Measurements from ENCODE around the gene MAN1A1. TPM values are rescaled to one million over a fixed set of nuclear protein-coding genes. Genes with fewer than 3 reads are reported as not detected.

Gene MAN1A1
- polyA plus RNA-seq, 1 experiment: 1.6 TPM

DNA sequence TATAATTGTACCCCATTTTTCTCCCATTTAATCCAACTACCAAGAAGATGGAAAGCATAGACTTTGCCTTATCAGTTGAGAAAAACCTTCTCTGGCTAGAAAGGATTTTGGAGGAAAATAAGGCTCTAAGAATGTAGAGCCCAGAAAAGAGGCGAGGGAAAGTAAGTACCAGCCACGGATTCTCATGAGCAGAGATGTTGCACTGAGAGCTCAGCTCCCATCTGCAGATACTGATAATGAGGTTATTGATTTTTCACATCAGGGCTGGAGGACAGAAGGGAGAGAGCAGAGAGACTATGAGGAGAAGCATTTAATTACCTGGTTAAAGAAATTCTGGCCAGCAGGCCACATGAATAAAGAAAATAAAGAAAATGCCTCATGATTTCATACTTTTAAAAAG, 166.7 kb downstream of the MAN1A1 start:
- Histone ChIP-seq H3K27me3 (ENCODE audit: control insufficient read depth, insufficient read depth, low read length) (no peaks in the 10 kb centered on the region), H3K4me3 (ENCODE audit: low read depth, low read length) (no peak overlapping the region), H3K36me3 (ENCODE audit: control insufficient read depth, insufficient read depth, low read length) (no peaks in the 10 kb centered on the region)
- CTCF ChIA-PET: no interaction called here
- POLR2A ChIA-PET: no interaction called here
- no peak for DNase-seq (ENCODE audit: low read depth)
- TF ChIP-seq, protein P1, sequence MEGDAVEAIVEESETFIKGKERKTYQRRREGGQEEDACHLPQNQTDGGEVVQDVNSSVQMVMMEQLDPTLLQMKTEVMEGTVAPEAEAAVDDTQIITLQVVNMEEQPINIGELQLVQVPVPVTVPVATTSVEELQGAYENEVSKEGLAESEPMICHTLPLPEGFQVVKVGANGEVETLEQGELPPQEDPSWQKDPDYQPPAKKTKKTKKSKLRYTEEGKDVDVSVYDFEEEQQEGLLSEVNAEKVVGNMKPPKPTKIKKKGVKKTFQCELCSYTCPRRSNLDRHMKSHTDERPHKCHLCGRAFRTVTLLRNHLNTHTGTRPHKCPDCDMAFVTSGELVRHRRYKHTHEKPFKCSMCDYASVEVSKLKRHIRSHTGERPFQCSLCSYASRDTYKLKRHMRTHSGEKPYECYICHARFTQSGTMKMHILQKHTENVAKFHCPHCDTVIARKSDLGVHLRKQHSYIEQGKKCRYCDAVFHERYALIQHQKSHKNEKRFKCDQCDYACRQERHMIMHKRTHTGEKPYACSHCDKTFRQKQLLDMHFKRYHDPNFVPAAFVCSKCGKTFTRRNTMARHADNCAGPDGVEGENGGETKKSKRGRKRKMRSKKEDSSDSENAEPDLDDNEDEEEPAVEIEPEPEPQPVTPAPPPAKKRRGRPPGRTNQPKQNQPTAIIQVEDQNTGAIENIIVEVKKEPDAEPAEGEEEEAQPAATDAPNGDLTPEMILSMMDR (IDR thresholded peaks at IDR 0.05; ENCODE audit: insufficient read depth, low read depth, low read length): no peak

DNA sequence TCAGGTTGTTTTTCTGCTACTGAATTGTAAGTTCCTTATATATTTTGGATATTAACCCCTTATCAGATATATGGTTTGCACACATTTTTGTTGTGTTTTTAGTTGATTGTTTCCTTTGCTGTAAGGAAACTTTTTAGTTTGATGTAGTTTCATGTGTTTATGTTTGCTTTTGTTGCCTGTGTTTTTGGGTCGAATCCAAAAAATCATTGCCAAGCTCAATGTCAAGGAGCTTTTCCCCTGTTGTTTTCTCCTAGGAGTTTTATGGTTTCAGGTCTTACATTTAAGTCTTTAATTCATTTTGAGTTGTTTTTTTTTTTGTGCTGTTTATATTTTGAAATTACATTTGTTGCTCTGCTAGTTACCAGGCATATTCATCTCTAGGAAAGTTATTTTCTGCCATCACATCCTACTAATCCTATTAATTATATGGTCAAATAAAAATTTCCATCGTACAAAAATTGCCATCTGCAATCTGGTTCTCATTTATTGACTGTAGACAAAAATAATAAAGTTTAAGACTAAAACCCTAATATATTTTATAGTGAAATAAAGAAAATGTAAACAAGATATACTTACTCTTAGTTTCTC, 167.3 kb downstream of the MAN1A1 start:
- Histone ChIP-seq H3K4me3 (ENCODE audit: low read depth, low read length) (no peak overlapping the region), H3K27me3 (ENCODE audit: control insufficient read depth, insufficient read depth, low read length) (no peaks in the 10 kb centered on the region), H3K36me3 (ENCODE audit: control insufficient read depth, insufficient read depth, low read length) (no peaks in the 10 kb centered on the region)
- ChIA-PET POLR2A (no interaction called here), CTCF (no interaction called here)
- TF ChIP-seq, protein P1 (IDR thresholded peaks at IDR 0.05; ENCODE audit: insufficient read depth, low read depth, low read length): no peak
- DNase-seq (ENCODE audit: low read depth): no peak

DNA sequence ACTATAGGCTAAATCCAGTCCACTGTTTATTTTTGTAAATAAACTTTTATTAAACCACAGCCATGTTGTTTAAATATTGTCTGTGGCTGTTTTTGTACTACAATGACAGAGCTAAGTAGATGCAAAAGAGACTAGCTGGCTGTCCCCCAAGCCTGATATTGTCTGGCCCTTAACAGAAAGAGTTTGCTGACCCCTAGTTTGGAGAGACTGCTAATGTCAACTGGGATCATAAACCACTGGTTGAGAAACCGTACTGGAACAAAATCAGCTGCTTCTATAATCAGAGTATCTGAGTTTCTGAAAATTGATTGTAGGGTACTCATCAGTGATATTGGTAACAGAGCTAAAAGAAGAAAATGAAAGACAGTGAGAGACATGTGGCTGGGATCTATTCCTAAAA, 168.5 kb downstream of the MAN1A1 start:
- H3K36me3 ChIP-seq (ENCODE audit: control insufficient read depth, insufficient read depth, low read length): no peaks in the 10 kb centered on the region
- no peak overlapping the region for H3K4me3 ChIP-seq (ENCODE audit: low read depth, low read length)
- no peaks in the 10 kb centered on the region for H3K27me3 ChIP-seq (ENCODE audit: control insufficient read depth, insufficient read depth, low read length)
- no peak for DNase-seq (ENCODE audit: low read depth)
- TF ChIP-seq, protein P1 (IDR thresholded peaks at IDR 0.05; ENCODE audit: insufficient read depth, low read depth, low read length): no peak
- ChIA-PET CTCF (interaction anchor here (0.6 to 1.0 kb wide), 2 partner anchors 61 to 582 kb away, joined by 3 read pairs; no protein-coding TSS in a partner anchor), POLR2A (no interaction called here)

DNA sequence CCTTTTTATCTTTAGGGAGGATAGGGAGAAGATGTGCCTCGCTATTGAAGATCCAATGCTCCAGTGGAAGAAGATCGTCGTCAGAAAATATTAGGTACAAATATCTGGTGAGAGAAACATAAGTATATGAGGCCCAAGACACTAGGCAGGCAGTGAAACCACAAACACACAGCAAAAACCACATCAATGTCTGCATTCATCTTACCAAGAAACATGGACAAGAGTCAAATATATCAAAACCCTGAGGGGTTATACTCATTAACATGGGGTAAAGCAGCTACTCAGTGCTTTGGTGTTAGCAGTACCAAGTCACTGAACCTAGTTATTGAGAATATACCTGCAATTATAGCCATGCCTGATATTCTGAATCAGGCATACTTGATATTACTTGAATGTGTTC, 169.7 kb downstream of the MAN1A1 start:
- TF ChIP-seq, protein P1 (IDR thresholded peaks at IDR 0.05; ENCODE audit: insufficient read depth, low read depth, low read length): no peak
- H3K27me3 ChIP-seq (ENCODE audit: control insufficient read depth, insufficient read depth, low read length): no peaks in the 10 kb centered on the region
- CTCF ChIA-PET: no interaction called here
- H3K4me3 ChIP-seq (ENCODE audit: low read depth, low read length): no peak overlapping the region
- POLR2A ChIA-PET: interaction anchor here (0.5 kb wide), 1 partner anchor 1914 kb away, joined by 4 read pairs; no protein-coding TSS in a partner anchor
- DNase-seq (ENCODE audit: low read depth): no peak
- H3K36me3 ChIP-seq (ENCODE audit: control insufficient read depth, insufficient read depth, low read length): no peaks in the 10 kb centered on the region

DNA sequence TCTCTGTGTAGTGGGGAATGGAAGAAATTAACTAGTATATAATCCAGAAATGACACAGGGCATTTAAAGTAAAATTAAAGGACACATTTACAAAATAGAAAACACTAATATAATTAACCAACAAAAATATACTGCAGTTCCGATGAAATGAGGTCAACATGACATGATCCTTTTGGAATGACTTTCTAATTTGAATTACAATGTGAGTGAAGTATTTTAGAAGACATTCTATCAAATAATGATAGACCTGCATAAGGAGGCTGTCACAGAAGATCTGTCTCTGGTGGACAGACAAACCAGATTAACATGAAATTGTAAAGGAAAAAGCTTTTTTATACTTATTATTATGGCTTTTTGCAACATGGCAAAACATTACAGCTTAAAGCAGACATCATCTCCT, 170.5 kb downstream of the MAN1A1 start:
- CTCF ChIA-PET: interaction anchor here (0.6 kb wide), 1 partner anchor 12 kb away, joined by 3 read pairs; no protein-coding TSS in a partner anchor

More for the DNA sequence above, 170.5 kb downstream of the MAN1A1 start:
- Histone ChIP-seq H3K36me3 (ENCODE audit: control insufficient read depth, insufficient read depth, low read length) (no peaks in the 10 kb centered on the region), H3K27me3 (ENCODE audit: control insufficient read depth, insufficient read depth, low read length) (no peaks in the 10 kb centered on the region), H3K4me3 (ENCODE audit: low read depth, low read length) (no peak overlapping the region)
- DNase-seq (ENCODE audit: low read depth): no peak
- TF ChIP-seq, protein P1 (IDR thresholded peaks at IDR 0.05; ENCODE audit: insufficient read depth, low read depth, low read length): no peak
- POLR2A ChIA-PET: no interaction called here

Measured in BJ (cell line).